Endothelial cell (in vitro differentiated cells): ENCODE measurements around the gene PIGV. TPM values are rescaled to one million over a fixed set of nuclear protein-coding genes. Genes with fewer than 3 reads are reported as not detected.

ENCODE experiments used
- DNase-seq: peaks from one replicate; pipeline ENCODE4 v3.0.0; 2021; ENCODE audit warnings: low spot score
- H3K27ac Mint-ChIP-seq: one replicate; pipeline ENCODE4 v1.8.0; 2021; ENCODE audit warnings: mixed read lengths, inconsistent platforms; ENCODE audit not compliant: unreplicated experiment
- H3K27me3 Mint-ChIP-seq: one replicate; pipeline ENCODE4 v1.8.0; 2021; ENCODE audit warnings: mild to moderate bottlenecking, moderate library complexity, mixed read lengths, inconsistent platforms; ENCODE audit not compliant: unreplicated experiment
- H3K36me3 Mint-ChIP-seq: one replicate; pipeline ENCODE4 v1.8.0; 2021; ENCODE audit warnings: mild to moderate bottlenecking, low read depth, mixed read lengths, inconsistent platforms; ENCODE audit not compliant: unreplicated experiment
- H3K4me1 Mint-ChIP-seq: one replicate; pipeline ENCODE4 v1.8.0; 2021; ENCODE audit warnings: mild to moderate bottlenecking, mixed read lengths, inconsistent platforms; ENCODE audit not compliant: unreplicated experiment
- H3K4me3 Mint-ChIP-seq: one replicate; pipeline ENCODE4 v1.8.0; 2021; ENCODE audit warnings: mild to moderate bottlenecking, mixed read lengths, inconsistent platforms; ENCODE audit not compliant: unreplicated experiment
- H3K9me3 Mint-ChIP-seq: one replicate; pipeline ENCODE4 v1.8.0; 2021; ENCODE audit warnings: mixed read lengths, inconsistent platforms; ENCODE audit not compliant: unreplicated experiment
- CTCF ChIP-seq: fragments of 200-600 bp; sonication (generic); IDR thresholded peaks from one replicate; pipeline ENCODE4 v1.5.0; 2021; ENCODE audit warnings: antibody characterized with exemption; ENCODE audit not compliant: unreplicated experiment
- total RNA-seq: library from RNA; stranded (reverse); fragmentation: NEBNext Ultra II Directional; extraction: Animal tissue kit (Norgen Biotek cat#: 25700); gene quantifications from one replicate; pipeline ENCODE4 v1.2.1, GENCODE V29; 2021; ENCODE audit not compliant: unreplicated experiment

Gene PIGV
- total RNA-seq, 1 donor from 2014 or later, result 7.6 TPM

GRCh38 chr1:26743426-26744059 lies 44.2 kb upstream of the PIGV start:
- no peaks in the 10 kb centered on the region for H3K9me3 Mint-ChIP-seq
- peak overlapping the region; percentile 76 for H3K4me3 Mint-ChIP-seq
- TF ChIP-seq CTCF, result no peak
- H3K27me3 Mint-ChIP-seq, result no peaks in the 10 kb centered on the region
- peak overlapping the region; percentile 95 for H3K27ac Mint-ChIP-seq
- peaks cover 72% of the 10 kb centered on the region for H3K4me1 Mint-ChIP-seq
- DNase-seq, result no peak
- H3K36me3 Mint-ChIP-seq, result peaks cover 47% of the 10 kb centered on the region

GRCh38 chr1:26744075-26744959 lies 43.4 kb upstream of the PIGV start:
- H3K4me3 Mint-ChIP-seq, result peak overlapping the region; percentile 53
- H3K27me3 Mint-ChIP-seq, result no peaks in the 10 kb centered on the region
- peaks cover 52% of the 10 kb centered on the region for H3K36me3 Mint-ChIP-seq
- peak; percentile 72 for DNase-seq
- peak overlapping the region; percentile 95 for H3K27ac Mint-ChIP-seq
- H3K4me1 Mint-ChIP-seq, result peaks cover 73% of the 10 kb centered on the region
- no peaks in the 10 kb centered on the region for H3K9me3 Mint-ChIP-seq
- TF ChIP-seq CTCF, result no peak

GRCh38 chr1:26745191-26745590 lies 42.6 kb upstream of the PIGV start:
- peak overlapping the region; percentile 38 for H3K4me3 Mint-ChIP-seq
- TF ChIP-seq CTCF, result no peak
- DNase-seq, result no peak
- H3K4me1 Mint-ChIP-seq, result peaks cover 74% of the 10 kb centered on the region
- peaks cover 2% of the 10 kb centered on the region for H3K27me3 Mint-ChIP-seq
- H3K36me3 Mint-ChIP-seq, result peaks cover 56% of the 10 kb centered on the region
- H3K9me3 Mint-ChIP-seq, result no peaks in the 10 kb centered on the region
- peak overlapping the region; percentile 95 for H3K27ac Mint-ChIP-seq

- DNase-seq, result no peak
- H3K4me1 Mint-ChIP-seq, result peaks cover 71% of the 10 kb centered on the region
- TF ChIP-seq CTCF, result no peak
- H3K27ac Mint-ChIP-seq, result peak overlapping the region; percentile 2
- H3K4me3 Mint-ChIP-seq, result no peak overlapping the region
- H3K36me3 Mint-ChIP-seq, result peaks cover 54% of the 10 kb centered on the region
- no peaks in the 10 kb centered on the region for H3K9me3 Mint-ChIP-seq
- H3K27me3 Mint-ChIP-seq, result peaks cover 6% of the 10 kb centered on the region
Observed at GRCh38 chr1:26747048-26747447, 40.7 kb upstream of the PIGV start.

- H3K27me3 Mint-ChIP-seq, result peaks cover 6% of the 10 kb centered on the region
- H3K9me3 Mint-ChIP-seq, result no peaks in the 10 kb centered on the region
- peak overlapping the region; percentile 22 for H3K4me3 Mint-ChIP-seq
- peaks cover 79% of the 10 kb centered on the region for H3K4me1 Mint-ChIP-seq
- no peak for TF ChIP-seq CTCF
- H3K36me3 Mint-ChIP-seq, result peaks cover 49% of the 10 kb centered on the region
- no peak for DNase-seq
- H3K27ac Mint-ChIP-seq, result peak overlapping the region; percentile 19
Observed at GRCh38 chr1:26748351-26748750, 39.4 kb upstream of the PIGV start.
